SK-N-SH (cell line): Measurements from ENCODE around the gene EPOP. TPM values are rescaled to one million over a fixed set of nuclear protein-coding genes. Genes with fewer than 3 reads are reported as not detected.

Experiments
- CTCF ChIA-PET: fragments of 300-600, 350-600 bp; formaldehyde crosslinking; extraction: SDS; loops from one replicate; lab custom pipeline; 2021; lab: Yijun Ruan, JAX
- POLR2A ChIA-PET: fragments of 350-600 bp; sonication (Branson Sonifier 250); formaldehyde crosslinking; extraction: SDS; loops from one replicate; lab custom pipeline; 2020; ENCODE audit warnings: antibody characterized with exemption, inconsistent platforms; lab: Yijun Ruan, JAX
- DNase-seq: peaks from one replicate; pipeline ENCODE4 v3.0.0; 2012
- H2AFZ ChIP-seq: fragments of 200-600 bp; sonication (generic); 2 replicates; pipeline ENCODE4 v1.8.1; 2016; ENCODE audit warnings: antibody characterized with exemption, mild to moderate bottlenecking, low read depth
- H3F3A ChIP-seq: fragments of 200-600 bp; sonication (generic); replicated peaks from 2 replicates; pipeline ENCODE3; 2016; ENCODE audit warnings: antibody characterized with exemption, mild to moderate bottlenecking; ENCODE audit not compliant: insufficient read depth
- H3K27ac ChIP-seq, 2 experiments: fragments of 200-500 bp in 1 of 2; fragments of 200-600 bp in 1 of 2; sonication (Bioruptor generic) in 1 of 2; sonication (generic), shearing (Covaris generic) in 1 of 2; 2 replicates each; pipeline versions ENCODE4 v1.5.1 to v1.6.1; 2014 to 2016; ENCODE audit warnings: low read depth in 2 of 2, inconsistent platforms in 1 of 2, low read length in 1 of 2, mild to moderate bottlenecking in 1 of 2, mixed read lengths in 1 of 2
- H3K27me3 ChIP-seq: fragments of 200-600 bp; sonication (generic), shearing (Covaris generic); 2 replicates; pipeline ENCODE4 v1.6.1; 2016; ENCODE audit warnings: mixed run types; ENCODE audit not compliant: insufficient read depth
- H3K36me3 ChIP-seq, 2 experiments: fragments of 200-500 bp in 1 of 2; fragments of 200-600 bp in 1 of 2; sonication (Bioruptor generic) in 1 of 2; sonication (generic) in 1 of 2; replicated peaks in 1 of 2; 2 replicates each; pipeline versions ENCODE3 to v1.5.1; 2014 to 2016; ENCODE audit warnings: low read length in 1 of 2, mild to moderate bottlenecking in 1 of 2; ENCODE audit not compliant: insufficient read depth in 2 of 2, control insufficient read depth in 1 of 2
- H3K4me1 ChIP-seq, 2 experiments: fragments of 200-500 bp in 1 of 2; fragments of 200-600 bp in 1 of 2; sonication (Bioruptor generic) in 1 of 2; sonication (generic), shearing (Covaris generic) in 1 of 2; 2 replicates each; pipeline versions ENCODE4 v1.5.1 to v1.6.1; 2014 to 2016; ENCODE audit warnings: low read depth in 1 of 2, low read length in 1 of 2, mixed run types in 1 of 2; ENCODE audit not compliant: insufficient read depth in 2 of 2, control insufficient read depth in 1 of 2
- H3K4me2 ChIP-seq: fragments of 200-600 bp; sonication (generic), shearing (Covaris generic); 2 replicates; pipeline ENCODE4 v1.6.1; 2017; ENCODE audit warnings: mixed run types
- H3K4me3 ChIP-seq, 2 experiments: fragments of 200-500 bp in 1 of 2; fragments of 200-600 bp in 1 of 2; sonication (Bioruptor generic) in 1 of 2; sonication (generic), shearing (Covaris generic) in 1 of 2; 2 replicates each; pipeline versions ENCODE4 v1.5.1 to v1.8.1; 2014 to 2016; ENCODE audit warnings: low read depth in 2 of 2, inconsistent platforms in 1 of 2, low read length in 1 of 2, mild to moderate bottlenecking in 1 of 2, mixed read lengths in 1 of 2, moderate library complexity in 1 of 2
- H3K79me2 ChIP-seq: fragments of 200-600 bp; sonication (generic); 2 replicates; pipeline ENCODE4 v1.8.1; 2017; ENCODE audit warnings: mild to moderate bottlenecking; ENCODE audit not compliant: insufficient read depth
- H3K9ac ChIP-seq: fragments of 200-600 bp; sonication (generic); 2 replicates; pipeline ENCODE4 v1.6.1; 2017; ENCODE audit warnings: mixed run types
- H3K9me2 ChIP-seq: fragments of 200-600 bp; sonication (generic); 2 replicates; pipeline ENCODE4 v1.6.1; 2017; ENCODE audit warnings: mixed run types
- H3K9me3 ChIP-seq: fragments of 200-600 bp; sonication (generic); 2 replicates; pipeline ENCODE4 v1.6.1; 2017; ENCODE audit warnings: mixed run types, mild to moderate bottlenecking, moderate library complexity
- H4K20me1 ChIP-seq: fragments of 200-600 bp; sonication (generic); 2 replicates; pipeline ENCODE4 v1.6.1; 2017; ENCODE audit warnings: mild to moderate bottlenecking, mixed run types; ENCODE audit not compliant: insufficient read depth
- CHD2 ChIP-seq: fragments of 150-350 bp; IDR thresholded peaks from 2 replicates; pipeline ENCODE4 v1.6.1; 2018; ENCODE audit warnings: low read length; ENCODE audit not compliant: partially characterized antibody
- CTCF ChIP-seq: fragments of 200-600 bp; sonication (generic); IDR thresholded peaks from 2 replicates; pipeline ENCODE4 v1.6.1; 2017; ENCODE audit warnings: antibody characterized with exemption, mild to moderate bottlenecking, moderate library complexity
- FOSL2 ChIP-seq: IDR thresholded peaks from 2 replicates; pipeline ENCODE4 v1.4.0; 2012; ENCODE audit warnings: low read depth, mild to moderate bottlenecking, moderate library complexity, borderline replicate concordance
- FOXJ3 ChIP-seq: sonication (generic); formaldehyde crosslinking; IDR thresholded peaks from 2 replicates; pipeline ENCODE4 v1.5.1; 2020; ENCODE audit warnings: mild to moderate bottlenecking, missing genetic modification reagents
- FOXM1 ChIP-seq: IDR thresholded peaks from 2 replicates; pipeline ENCODE4 v1.4.0; 2012; ENCODE audit warnings: low read depth, mild to moderate bottlenecking
- GABPA ChIP-seq: IDR thresholded peaks from 2 replicates; pipeline ENCODE4 v1.4.0; 2012; ENCODE audit warnings: low read depth, mild to moderate bottlenecking
- IRF3 ChIP-seq: fragments of 150-350 bp; IDR thresholded peaks from 2 replicates; pipeline ENCODE4 v1.6.1; 2016; ENCODE audit warnings: mild to moderate bottlenecking, low read depth, low read length
- MAX ChIP-seq: IDR thresholded peaks from 2 replicates; pipeline ENCODE4 v1.4.0; 2012; ENCODE audit warnings: low read depth
- PBX3 ChIP-seq: IDR thresholded peaks from 2 replicates; pipeline ENCODE4; 2012
- POLR2AphosphoS5 ChIP-seq: IDR thresholded peaks from 2 replicates; pipeline ENCODE4 v1.6.1; 2012; ENCODE audit warnings: low read depth, low read length
- RXRA ChIP-seq: IDR thresholded peaks from 2 replicates; pipeline ENCODE4 v1.4.0; 2012; ENCODE audit warnings: low read depth, mild to moderate bottlenecking, borderline replicate concordance
- SIN3A ChIP-seq: IDR thresholded peaks from 2 replicates; pipeline ENCODE4 v1.6.1; 2012; ENCODE audit warnings: low read depth, mild to moderate bottlenecking, low read length, moderate library complexity, borderline replicate concordance
- TAF1 ChIP-seq: IDR thresholded peaks from 2 replicates; pipeline ENCODE4 v1.6.1; 2012; ENCODE audit warnings: low read depth, mild to moderate bottlenecking, low read length, moderate library complexity, borderline replicate concordance
- TCF12 ChIP-seq: IDR thresholded peaks from 2 replicates; pipeline ENCODE4 v1.4.0; 2012
- USF1 ChIP-seq: IDR thresholded peaks from 2 replicates; pipeline ENCODE4 v1.4.0; 2012; ENCODE audit warnings: low read depth, borderline replicate concordance
- USF2 ChIP-seq: fragments of 150-350 bp; IDR thresholded peaks from 2 replicates; pipeline ENCODE4 v1.6.1; 2017; ENCODE audit warnings: antibody characterized with exemption, low read length, low read depth, borderline replicate concordance
- YY1 ChIP-seq: IDR thresholded peaks from 2 replicates; pipeline ENCODE4 v1.4.0; 2012; ENCODE audit warnings: low read depth, mild to moderate bottlenecking
- ZBTB33 ChIP-seq: IDR thresholded peaks from 2 replicates; pipeline ENCODE4 v1.4.0; 2012; ENCODE audit warnings: low read depth, borderline replicate concordance
- WGBS: methylation state at CpG from one replicate; pipeline ENCODE4 v1.1.6; 2017; ENCODE audit warnings: low lambda C conversion rate; 5-methylcytosine and 5-hydroxymethylcytosine counted together
- polyA plus RNA-seq, 3 experiments: library from polyadenylated mRNA; depleted of rRNA; stranded (reverse); fragments of >200 nt; gene quantifications; 2 replicates each; pipeline ENCODE4 v1.2.3, GENCODE V29; 2012

The EPOP gene
- polyA plus RNA-seq, 1 of the 3 experiments (the other 2 are of a cell fraction): 3.1 TPM

- H3K79me2 ChIP-seq: no peaks in the 10 kb centered on the region
- ChIA-PET CTCF (interaction anchor here (0.6 to 8.0 kb wide), 3 partner anchors 14 to 44 kb away, joined by 3 to 48 read pairs (median 18); no protein-coding TSS in a partner anchor), POLR2A (no interaction called here)
- no peak overlapping the region for H3K4me3 ChIP-seq
- no peak for DNase-seq
- TF ChIP-seq POLR2AphosphoS5: no peak
- no peak for TF ChIP-seq RXRA
- no peak for TF ChIP-seq GABPA
- no peak for TF ChIP-seq FOXJ3 (CRISPR knock-in tag)
- no peak for TF ChIP-seq ZBTB33
- TF ChIP-seq PBX3: no peak
- no peak for TF ChIP-seq USF2
- TF ChIP-seq MAX: no peak
- no peak for TF ChIP-seq CTCF
- TF ChIP-seq FOSL2: no peak
- TF ChIP-seq FOXM1: no peak
- no peak for TF ChIP-seq SIN3A
- no peak for TF ChIP-seq TAF1
- TF ChIP-seq TCF12: no peak
- TF ChIP-seq IRF3: no peak
- no peak for TF ChIP-seq YY1
- no peak for TF ChIP-seq CHD2
- no peak for TF ChIP-seq USF1
- H2AFZ ChIP-seq: no peak overlapping the region
- H4K20me1 ChIP-seq: no peaks in the 10 kb centered on the region
- no peaks in the 10 kb centered on the region for H3K9me3 ChIP-seq
- no peaks in the 10 kb centered on the region for H3K36me3 ChIP-seq
- no peak overlapping the region for H3K27ac ChIP-seq
- peaks cover 9 to 15% of the 10 kb centered on the region in 2 experiments; a peak in 2 of 4 replicates for H3K4me1 ChIP-seq
- H3K9ac ChIP-seq: no peak overlapping the region
- H3K4me2 ChIP-seq: no peak overlapping the region
- H3K27me3 ChIP-seq: no peaks in the 10 kb centered on the region
- peaks cover 3% of the 10 kb centered on the region for H3F3A ChIP-seq
- H3K9me2 ChIP-seq: no peaks in the 10 kb centered on the region
- 92% methylated on average over 4 of the region's 4 CpGs for WGBS
These were observed 16.4 kb upstream of the EPOP start for GRCh38 chr17:38691154-38691553.
